Measurements from ENCODE around the gene RFPL1.

GRCh38 chr22:29480262-29480511, 41.8 kb downstream of the RFPL1 start:
- no peak for TF ChIP-seq CTCF (conservative IDR thresholded peaks at IDR 0.05)
- no peak for TF ChIP-seq ZFX (IDR thresholded peaks at IDR 0.05)

Data from C4-2B (cell line).